Head of caudate nucleus (tissue), 42 donors: ENCODE data around the gene COL2A1.
A peak's percentile ranks its signal among the peaks of the same experiment; 100 is the strongest.

Experiments used
- DNase-seq, 42 donors: peaks; one replicate each; pipeline versions ENCODE4 v3.0.0 to v3.0.0-alpha.2; 2020 to 2021; ENCODE audit warnings: mixed read lengths in 7 of 42
- intact Hi-C: fragments of 100-400 bp; cut with DNase I; formaldehyde crosslinking; loops from one replicate; pipeline ENCODE4 v1.15.0; 2022

Gene COL2A1

DNA sequence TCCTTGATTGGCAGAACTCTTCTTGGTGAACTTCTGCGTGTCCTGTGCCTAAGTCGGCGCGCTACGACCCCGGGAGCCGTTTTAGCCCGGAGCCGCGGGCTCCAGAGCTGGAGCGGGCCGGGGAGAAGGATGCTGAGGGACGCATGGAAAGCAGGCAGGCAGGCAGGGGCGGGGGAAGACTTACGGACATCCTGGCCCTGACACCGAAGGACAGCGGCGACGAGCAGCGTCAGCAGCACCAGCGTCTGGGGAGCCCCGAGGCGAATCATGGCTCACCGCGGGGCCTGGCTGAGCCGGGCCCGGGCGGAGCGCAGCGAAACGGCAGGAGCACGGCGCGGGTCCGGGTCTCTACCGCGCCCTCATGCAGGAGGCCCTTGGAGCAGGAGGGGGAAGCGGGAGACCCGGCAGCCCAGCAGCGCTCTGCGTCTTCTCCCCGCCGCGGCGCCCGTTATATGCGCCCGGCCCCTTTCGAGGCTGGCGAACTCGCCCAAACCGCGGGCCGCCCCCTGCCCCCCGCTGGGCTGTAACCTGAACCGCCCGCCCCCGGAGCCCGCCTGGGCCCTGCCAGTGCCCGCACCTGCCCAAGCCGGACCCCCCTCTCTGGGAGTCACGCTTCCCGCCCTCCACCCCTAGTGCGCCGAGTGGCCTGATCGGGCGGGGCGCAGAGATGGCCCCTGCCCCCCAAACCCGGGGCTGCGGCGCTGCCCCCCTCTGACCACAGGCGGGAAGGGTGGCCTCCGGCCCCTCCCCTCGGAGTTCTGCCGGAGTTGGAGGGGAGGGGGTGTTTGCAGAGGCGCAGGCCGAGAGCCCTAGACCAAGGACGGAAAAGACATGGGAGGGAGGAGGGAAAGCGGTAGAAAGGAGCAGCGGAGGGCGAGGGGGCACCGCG, at the start of gene COL2A1:
Gene COL2A1, minus strand, starts transcription at position 424 of the 889 bp plus-strand sequence. Its CDS starts 155 bp downstream, at position 269.
- DNase-seq: no peak
- intact Hi-C loops: no loop called here

DNA sequence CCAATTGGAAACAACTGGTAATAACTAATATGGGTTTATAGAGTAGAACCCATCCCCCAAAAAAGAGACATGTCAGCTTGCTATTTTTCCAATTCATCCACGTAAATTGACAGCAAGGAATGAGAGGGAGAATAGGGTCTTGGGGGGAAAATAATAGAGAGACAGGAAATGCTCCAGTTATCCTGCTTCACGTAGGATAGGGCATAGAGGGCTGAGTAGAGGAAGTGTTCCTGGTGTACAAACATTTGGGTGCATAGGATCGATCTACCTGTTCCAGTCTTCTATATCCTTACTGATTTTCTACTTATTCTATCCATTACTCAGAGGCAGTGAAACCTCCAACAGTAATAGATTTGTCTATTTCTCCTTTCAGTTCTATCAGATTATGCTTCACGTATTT, 49.6 kb upstream of the COL2A1 start:
- DNase-seq: no peak
- intact Hi-C loops: no loop called here

GRCh38 chr12:48053122-48053521, 48.8 kb upstream of the COL2A1 start:
- DNase-seq: no peak
- intact Hi-C loops: no loop called here

DNA sequence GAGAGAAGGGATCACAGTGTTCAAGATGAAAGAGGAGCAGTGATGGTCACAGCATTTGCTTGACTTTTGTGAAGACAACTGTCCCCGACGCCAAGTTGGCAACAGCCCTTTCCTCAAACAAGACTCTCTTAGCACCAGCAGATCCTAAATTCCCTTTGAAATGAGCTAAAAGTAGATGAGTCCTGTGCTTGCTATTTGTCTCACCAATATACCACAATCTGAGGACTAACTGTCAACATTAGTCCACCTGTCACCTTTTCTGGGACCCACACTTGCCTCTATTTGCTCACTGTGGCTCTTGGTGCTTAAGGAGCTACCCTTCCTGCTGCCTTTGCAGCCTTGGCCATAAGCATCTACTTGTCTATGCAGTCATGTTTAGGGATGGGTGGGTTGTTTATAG, 47.4 kb upstream of the COL2A1 start:
- intact Hi-C loops: no loop called here
- DNase-seq: no peak

GRCh38 chr12:48050174-48050573, 45.9 kb upstream of the COL2A1 start:
- intact Hi-C loops: no loop called here
- DNase-seq: no peak

DNA sequence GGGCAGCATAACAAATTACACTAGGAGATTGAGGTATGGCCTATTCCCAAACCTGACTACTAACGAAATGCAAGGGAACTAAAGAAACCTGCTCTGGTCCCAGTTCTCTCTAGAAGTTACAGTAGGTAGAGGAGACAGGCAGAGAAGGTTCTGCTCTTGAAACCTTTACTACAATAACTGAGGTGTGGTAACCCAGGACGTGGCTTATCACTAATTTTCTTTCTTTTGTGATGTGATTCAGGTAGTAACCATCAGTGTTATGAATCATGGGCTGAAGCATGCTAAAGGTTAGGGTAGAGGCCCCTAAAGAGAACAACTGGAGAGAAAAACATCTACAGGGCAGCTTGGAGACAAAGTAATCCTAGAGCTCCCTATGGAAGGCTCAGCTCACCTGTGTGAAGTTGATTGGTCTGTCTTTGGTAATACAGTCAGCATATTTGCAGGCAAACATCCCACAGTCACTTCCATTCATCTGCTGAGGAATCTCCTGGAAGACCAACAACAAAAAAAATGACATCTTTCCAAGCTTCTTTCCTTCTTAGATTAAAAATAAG, 41.8 kb upstream of the COL2A1 start:
- intact Hi-C loops: no loop called here
- DNase-seq: no peak

- intact Hi-C loops: no loop called here
- DNase-seq: no peak
Measured at GRCh38 chr12:48045061-48045846, 41.0 kb upstream of the COL2A1 start.

- intact Hi-C loops: no loop called here
- no peak for DNase-seq
Measured at GRCh38 chr12:48044396-48044795, 40.1 kb upstream of the COL2A1 start.

GRCh38 chr12:48043771-48044170, 39.5 kb upstream of the COL2A1 start:
- intact Hi-C loops: no loop called here
- no peak for DNase-seq

- DNase-seq: no peak
- intact Hi-C loops: no loop called here
Measured at GRCh38 chr12:48041591-48042423, 37.5 kb upstream of the COL2A1 start.

GRCh38 chr12:48040354-48040753, 36.1 kb upstream of the COL2A1 start:
- DNase-seq: no peak
- intact Hi-C loops: no loop called here

GRCh38 chr12:48039151-48039550, 34.9 kb upstream of the COL2A1 start:
- no peak for DNase-seq
- intact Hi-C loops: no loop called here

GRCh38 chr12:48038085-48038484, 33.8 kb upstream of the COL2A1 start:
- DNase-seq: peak in 1 of 42 donors; percentile 6
- intact Hi-C loops: no loop called here

GRCh38 chr12:48037267-48037915, 33.1 kb upstream of the COL2A1 start:
- no peak for DNase-seq
- intact Hi-C loops: no loop called here

- intact Hi-C loops: no loop called here
- no peak for DNase-seq
Measured at GRCh38 chr12:48036818-48037217, 32.5 kb upstream of the COL2A1 start.

GRCh38 chr12:48034835-48035805, 30.8 kb upstream of the COL2A1 start:
- no peak for DNase-seq
- intact Hi-C loops: no loop called here

DNA sequence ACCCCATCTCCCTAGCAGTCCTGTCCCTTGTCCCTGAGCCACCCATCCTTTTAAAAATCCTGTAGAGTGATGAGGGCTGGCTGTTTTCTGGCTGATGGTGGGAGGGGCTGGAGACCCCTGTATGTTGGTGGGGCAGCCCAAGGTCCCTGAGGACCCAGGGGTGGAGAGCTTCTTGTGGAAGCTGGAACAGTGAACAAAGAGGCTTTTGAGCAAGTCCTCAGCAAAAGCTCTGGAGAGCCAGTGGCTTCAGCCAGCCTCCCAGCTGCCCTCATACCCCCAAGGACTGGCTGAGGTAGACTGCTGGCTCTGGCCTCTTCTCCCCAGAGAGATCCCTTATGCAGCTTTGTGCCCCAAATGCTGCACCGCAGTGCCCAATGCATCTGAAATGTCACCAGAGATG, 29.2 kb upstream of the COL2A1 start:
- intact Hi-C loops: no loop called here
- no peak for DNase-seq

DNA sequence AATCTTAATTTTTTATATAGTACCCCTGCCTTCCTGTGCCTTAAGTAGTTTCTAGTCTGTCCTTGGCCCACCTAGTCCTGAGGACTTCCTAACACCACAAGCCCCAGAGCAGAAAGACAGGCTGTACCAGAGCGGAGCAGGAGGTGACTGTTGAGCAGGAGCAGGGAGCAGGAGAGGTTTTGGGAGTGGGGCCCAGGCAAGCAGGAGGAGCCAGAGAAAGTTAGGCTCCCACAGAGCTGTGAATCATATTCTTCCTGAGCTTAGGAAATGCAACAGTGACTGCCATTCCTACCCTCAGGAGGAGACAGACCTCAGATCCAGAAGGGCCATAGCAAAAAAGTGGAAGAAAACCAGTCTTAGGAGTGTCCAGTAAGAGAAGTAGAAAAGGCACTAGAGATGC, 28.3 kb upstream of the COL2A1 start:
- DNase-seq: no peak

More for the DNA sequence above, 28.3 kb upstream of the COL2A1 start:
- intact Hi-C loops: no loop called here
